Brain microvascular endothelial cell (primary cell): ENCODE results near the gene ABCA2.

ENCODE experiments used
- DNase-seq: peaks from one replicate; pipeline ENCODE4 v3.0.0-alpha.2; 2020
- H3K27ac ChIP-seq: fragments of 250-450 bp; sonication (Bioruptor Pico); 2 replicates; pipeline ENCODE4 v1.5.1; 2020; ENCODE audit warnings: mild to moderate bottlenecking, moderate library complexity
- H3K27me3 ChIP-seq: fragments of 250-450 bp; sonication (Bioruptor Pico); replicated peaks from 2 replicates; pipeline ENCODE4 v1.5.1; 2020; ENCODE audit warnings: mild to moderate bottlenecking
- H3K36me3 ChIP-seq: fragments of 250-450 bp; sonication (Bioruptor Pico); replicated peaks from 2 replicates; pipeline ENCODE4 v1.5.1; 2020; ENCODE audit warnings: mild to moderate bottlenecking
- H3K4me3 ChIP-seq: 2 replicates; pipeline ENCODE4 v1.5.1; 2011; ENCODE audit warnings: low read depth, mild to moderate bottlenecking, control low read depth, low read length, moderate library complexity
- in situ Hi-C: cut with HindIII; loops from 2 replicates; pipeline ENCODE4 v1.10.0; 2017; ENCODE audit warnings: low sequenced_read_pairs, low pct_ligation_motif_present
- TF ChIP-seq, protein P1 (sequence below): IDR thresholded peaks from 2 replicates; pipeline ENCODE4 v1.5.1; 2011; ENCODE audit warnings: low read depth, mild to moderate bottlenecking, moderate library complexity, low read length, control low read depth, inconsistent platforms; ENCODE audit errors: missing control alignments

ABCA2 gene

DNA sequence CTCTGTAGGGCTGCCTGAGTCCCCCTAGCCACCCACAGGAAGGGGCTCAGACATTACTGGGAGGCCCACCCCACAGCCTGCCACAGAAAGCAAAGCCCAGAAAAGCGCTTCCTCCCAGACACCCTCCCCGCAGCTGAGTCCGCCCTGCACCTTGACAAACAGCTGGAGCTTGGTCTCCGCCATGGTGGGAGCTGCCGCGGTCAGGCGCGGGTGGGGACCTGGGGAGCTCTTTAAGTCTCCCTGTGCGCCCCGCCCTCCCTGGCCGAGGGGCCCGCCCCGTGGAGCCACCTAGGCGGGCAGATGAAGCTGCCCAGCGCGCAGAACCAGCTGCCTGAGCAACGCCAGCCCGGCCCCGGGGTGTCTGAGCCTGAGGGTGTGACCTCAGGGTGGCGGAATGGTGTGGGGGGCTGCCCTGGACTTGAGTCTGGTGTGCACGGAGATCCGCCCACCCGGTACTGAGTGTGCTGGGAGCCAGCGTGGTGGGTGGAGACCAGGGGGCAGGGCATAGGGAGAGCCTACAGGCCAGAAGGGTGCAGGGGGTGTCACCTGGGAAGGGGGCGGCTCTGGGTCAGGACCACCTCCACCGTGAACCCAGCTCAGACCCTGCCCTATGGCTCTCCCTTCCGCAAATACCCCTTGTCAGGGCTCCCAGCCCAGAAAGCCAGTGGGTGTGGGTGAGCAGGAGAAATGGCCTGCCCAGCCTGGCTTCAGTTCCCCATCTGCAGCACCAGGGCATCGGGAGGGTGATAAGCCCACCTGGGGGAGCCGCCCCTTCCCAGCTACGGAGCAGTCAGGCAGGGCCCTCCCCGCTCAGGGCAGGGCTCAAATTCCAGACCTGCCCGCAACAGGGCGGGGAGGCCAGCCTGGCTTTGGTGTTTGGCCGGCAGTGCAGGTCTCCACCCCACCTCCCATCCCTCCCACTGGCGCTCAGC lies 31.4 kb downstream of the ABCA2 start, which contains the start of gene CLIC3:
TSS of gene CLIC3 (minus strand) at position 208 of the 932 bp plus-strand sequence. CDS start at position 183, 25 bp downstream.
- no peak for DNase-seq
- no peaks in the 10 kb centered on the region for H3K27me3 ChIP-seq
- H3K27ac ChIP-seq = no peak within 1 kb of the TSS
- TF ChIP-seq, protein P1, sequence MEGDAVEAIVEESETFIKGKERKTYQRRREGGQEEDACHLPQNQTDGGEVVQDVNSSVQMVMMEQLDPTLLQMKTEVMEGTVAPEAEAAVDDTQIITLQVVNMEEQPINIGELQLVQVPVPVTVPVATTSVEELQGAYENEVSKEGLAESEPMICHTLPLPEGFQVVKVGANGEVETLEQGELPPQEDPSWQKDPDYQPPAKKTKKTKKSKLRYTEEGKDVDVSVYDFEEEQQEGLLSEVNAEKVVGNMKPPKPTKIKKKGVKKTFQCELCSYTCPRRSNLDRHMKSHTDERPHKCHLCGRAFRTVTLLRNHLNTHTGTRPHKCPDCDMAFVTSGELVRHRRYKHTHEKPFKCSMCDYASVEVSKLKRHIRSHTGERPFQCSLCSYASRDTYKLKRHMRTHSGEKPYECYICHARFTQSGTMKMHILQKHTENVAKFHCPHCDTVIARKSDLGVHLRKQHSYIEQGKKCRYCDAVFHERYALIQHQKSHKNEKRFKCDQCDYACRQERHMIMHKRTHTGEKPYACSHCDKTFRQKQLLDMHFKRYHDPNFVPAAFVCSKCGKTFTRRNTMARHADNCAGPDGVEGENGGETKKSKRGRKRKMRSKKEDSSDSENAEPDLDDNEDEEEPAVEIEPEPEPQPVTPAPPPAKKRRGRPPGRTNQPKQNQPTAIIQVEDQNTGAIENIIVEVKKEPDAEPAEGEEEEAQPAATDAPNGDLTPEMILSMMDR = no peak
- H3K36me3 ChIP-seq = no peaks in the 10 kb centered on the region
- in situ Hi-C loops = no loop called here
- peak within 1 kb of the TSS; percentile 17 for H3K4me3 ChIP-seq

DNA sequence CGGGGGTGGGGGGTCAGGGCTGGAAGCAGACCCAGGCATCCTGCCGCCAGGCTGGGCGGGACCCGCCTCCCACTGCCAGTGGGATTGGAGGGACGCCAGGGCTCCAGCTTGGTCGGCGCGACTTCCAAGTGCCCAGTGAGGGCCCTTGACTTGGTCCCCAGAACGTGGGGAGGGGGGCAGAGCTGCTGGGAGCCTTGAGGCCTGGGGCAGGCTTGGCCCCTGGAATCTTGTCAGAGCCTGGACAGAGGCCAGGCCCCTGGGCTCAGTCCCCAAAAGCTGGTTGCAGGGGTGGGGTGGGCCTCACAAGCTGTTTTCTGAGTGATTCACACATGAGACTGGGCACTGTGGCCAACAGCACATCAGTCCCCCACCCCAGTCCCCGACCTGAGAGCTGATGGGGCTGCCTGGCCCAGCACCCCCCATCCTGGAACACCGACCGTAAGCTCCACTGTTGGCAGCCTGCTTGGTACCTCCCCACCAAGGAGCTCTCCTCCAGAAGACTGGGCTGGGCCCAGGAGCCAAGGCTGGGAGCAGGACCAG lies 32.2 kb downstream of the ABCA2 start:
- in situ Hi-C loops = no loop called here
- H3K27ac ChIP-seq = no peak overlapping the region
- H3K4me3 ChIP-seq = peak overlapping the region; percentile 6
- no peaks in the 10 kb centered on the region for H3K27me3 ChIP-seq
- TF ChIP-seq, protein P1 = no peak
- H3K36me3 ChIP-seq = no peaks in the 10 kb centered on the region
- no peak for DNase-seq

DNA sequence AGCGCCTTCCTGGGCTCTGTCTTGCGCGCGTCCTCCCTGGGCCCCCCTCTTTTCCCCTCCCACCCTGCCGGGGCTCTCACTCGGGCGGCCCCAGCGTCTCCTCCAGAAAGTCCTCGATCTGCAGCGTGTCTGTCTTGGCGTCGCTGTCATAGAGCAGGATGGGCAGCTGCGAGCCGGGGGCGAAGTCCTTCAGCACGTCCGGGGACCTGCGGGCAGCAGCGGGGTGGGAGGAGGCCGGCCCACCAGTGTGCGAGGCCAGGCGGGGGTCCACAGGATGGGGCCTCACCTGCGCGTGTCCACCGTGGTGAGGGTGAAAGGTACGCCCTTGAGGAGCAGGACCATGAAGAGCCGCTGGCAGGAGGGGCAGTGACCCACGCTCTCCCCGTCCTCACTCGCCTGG lies 32.7 kb downstream of the ABCA2 start:
- H3K36me3 ChIP-seq = no peaks in the 10 kb centered on the region
- TF ChIP-seq, protein P1 = no peak
- no peaks in the 10 kb centered on the region for H3K27me3 ChIP-seq
- in situ Hi-C loops = no loop called here
- no peak for DNase-seq
- no peak overlapping the region for H3K27ac ChIP-seq
- H3K4me3 ChIP-seq = peak overlapping the region; percentile 17

DNA sequence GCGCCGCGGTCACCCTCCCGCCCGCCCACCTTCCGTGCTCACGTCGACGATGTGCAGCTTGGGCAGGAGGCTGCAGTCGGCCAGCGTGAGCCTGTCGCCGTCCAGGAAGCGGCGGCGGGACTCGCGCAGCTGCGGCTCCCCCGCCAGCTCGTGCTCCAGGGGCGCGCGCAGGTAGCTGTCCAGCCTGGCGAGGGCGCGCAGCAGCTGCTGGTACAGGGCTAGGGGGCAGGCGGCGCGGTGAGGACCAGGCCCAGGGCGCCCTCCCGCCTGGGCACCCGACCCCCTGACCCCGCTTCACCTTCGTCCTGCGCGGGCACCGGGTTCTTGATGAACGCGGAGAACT lies 33.2 kb downstream of the ABCA2 start:
- H3K4me3 ChIP-seq = peak overlapping the region; percentile 9
- no peaks in the 10 kb centered on the region for H3K36me3 ChIP-seq
- H3K27me3 ChIP-seq = no peaks in the 10 kb centered on the region
- in situ Hi-C loops = no loop called here
- DNase-seq = no peak
- H3K27ac ChIP-seq = no peak overlapping the region
- TF ChIP-seq, protein P1 = no peak

DNA sequence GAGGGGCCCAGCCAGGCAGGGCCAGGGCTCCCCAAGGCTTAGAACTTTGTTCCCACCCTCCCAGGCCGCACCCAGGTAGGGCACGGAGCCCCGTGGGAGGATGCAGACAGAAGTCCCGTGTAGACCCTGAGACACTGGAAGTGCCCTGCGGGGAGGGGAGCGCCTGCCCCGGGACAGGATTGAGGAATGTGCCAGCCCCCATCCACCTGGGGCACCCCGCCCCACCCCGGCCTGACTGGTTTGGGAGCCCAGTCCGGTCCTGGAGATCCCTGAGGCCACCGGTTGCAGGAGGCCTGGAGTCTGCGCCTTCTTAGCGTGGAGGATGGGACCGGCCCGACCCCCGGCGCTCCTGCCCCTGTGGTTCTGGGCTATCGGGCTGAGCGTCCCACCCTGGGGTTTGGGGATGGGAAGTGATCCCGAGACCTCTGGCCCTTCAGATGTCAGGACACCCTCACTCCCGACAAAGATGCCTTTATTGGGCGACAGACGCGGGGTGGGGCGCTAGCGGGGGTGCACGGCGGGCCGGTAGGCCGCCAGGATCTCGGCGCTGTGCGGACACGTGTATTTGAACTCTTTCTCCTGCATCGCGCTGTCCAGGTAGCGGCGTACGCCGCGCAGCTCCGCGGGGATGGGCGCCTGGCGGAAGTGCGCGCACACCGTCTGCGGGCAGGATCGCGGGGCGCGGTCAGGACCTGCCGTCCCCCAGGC lies 33.7 kb downstream of the ABCA2 start:
- Histone ChIP-seq H3K36me3 (no peaks in the 10 kb centered on the region), H3K4me3 (no peak overlapping the region), H3K27ac (no peak overlapping the region), H3K27me3 (no peaks in the 10 kb centered on the region)
- DNase-seq = no peak
- in situ Hi-C loops = no loop called here
- TF ChIP-seq, protein P1 = no peak
